SK-N-DZ (cell line): ENCODE measurements around the gene KIFAP3. TPM values are rescaled to one million over a fixed set of nuclear protein-coding genes. Genes with fewer than 3 reads are reported as not detected.
"Not testable (repeated sequence)": the region's sequence is repeated elsewhere in the genome, so short reads cannot be mapped to it uniquely, and the experiment has no call there.

Source experiments
- DNase-seq: peaks from one replicate; pipeline ENCODE4 v3.0.0-alpha.2; 2015; ENCODE audit warnings: low spot score
- polyA plus RNA-seq, 2 experiments: library from polyadenylated mRNA; depleted of rRNA; stranded (reverse); fragments of >200 nt; gene quantifications; 2 replicates each; pipeline ENCODE4 v1.2.3, GENCODE V29; 2014

The KIFAP3 gene
- 31.1 and 41.3 TPM in 2 replicates for polyA plus RNA-seq (2014; cell fraction: cytosol; rRNA removed)
- 22.0 and 24.2 TPM in 2 replicates for polyA plus RNA-seq (2014; cell fraction: nucleus; rRNA removed)

DNA sequence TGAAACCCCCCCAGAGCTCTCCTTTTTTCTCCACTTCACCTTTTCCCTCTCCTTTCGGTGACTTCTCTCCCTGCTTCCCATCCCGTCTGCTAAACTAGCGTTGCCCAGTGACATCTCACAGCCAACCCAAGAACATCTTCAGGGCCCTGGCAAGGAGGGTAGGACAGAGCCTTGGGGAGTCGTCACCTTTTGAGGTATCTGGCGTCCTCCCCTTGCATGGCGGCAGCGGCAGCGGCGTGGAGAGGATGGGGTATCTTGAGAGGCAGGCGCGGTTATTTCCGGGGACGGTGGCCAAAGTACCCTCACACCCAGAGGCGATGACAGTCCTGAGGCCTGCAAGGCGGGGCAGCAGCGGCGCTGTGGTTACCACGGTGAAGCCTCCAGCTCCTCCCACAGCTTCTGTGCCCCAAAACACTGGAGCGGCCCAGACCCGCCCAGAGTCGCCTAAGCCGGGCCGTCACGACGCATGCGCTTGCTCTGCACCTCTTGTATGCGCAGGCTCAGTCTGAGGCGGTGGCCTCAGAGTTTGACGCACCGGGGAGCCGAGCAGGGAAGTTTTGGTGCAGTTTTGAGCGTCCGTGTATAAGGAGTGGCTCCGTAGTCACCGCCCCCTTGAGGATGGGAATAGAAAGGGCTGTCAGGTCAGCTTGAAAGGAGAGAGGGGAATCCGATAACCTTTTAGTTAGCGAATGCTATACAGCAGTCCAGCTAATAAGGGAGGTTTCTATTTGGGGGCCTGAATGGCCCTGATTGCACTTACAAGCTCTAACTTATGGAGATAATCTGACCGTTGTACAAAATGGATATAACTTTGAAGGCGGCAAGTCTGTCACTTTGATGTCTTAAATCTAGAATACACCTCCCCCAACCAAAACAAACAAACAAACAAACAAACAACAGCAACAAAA is at the start of gene KIFAP3:
TSS of gene KIFAP3 (minus strand) at position 446 of the 908 bp plus-strand sequence. CDS start at position 218, 228 bp downstream.
- peak; percentile 98 for DNase-seq

DNA sequence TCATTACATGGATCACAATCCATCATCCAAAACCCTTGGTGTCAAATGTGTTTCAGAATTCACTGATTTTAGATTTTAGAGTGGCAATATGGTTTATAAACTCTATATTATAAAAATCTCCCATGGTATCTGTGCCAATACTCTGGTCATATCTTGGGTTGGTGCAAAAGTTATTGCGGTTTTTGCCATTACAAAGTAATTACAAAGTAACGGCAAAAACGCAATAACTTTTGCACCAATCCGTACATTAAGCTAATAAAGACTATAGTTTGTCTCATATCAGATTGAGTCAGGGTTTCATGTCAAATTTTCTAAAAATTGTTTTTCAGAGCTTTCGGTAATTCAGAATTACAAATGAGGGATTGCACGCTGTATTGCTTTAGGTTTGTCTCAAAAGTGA is 47.9 kb upstream of the KIFAP3 start:
- DNase-seq = no peak

DNA sequence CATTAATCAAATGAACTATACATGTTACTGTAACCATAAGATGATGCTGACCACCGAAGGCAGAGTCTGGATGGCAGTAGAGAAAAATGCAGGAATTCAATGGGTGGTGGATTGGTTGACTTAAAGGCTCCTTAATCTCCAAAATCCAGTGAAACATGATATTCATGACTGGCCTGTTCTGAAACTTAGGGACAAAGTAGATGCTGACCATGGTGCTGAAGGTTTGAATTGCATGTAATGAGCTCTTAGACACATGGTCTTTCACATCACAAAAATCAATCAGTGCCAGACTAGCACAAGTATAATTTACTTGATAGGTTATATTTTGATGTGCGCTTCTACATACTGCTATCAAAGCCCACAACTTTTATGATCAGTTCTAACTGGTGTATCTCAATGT is 40.4 kb upstream of the KIFAP3 start:
- no peak for DNase-seq

DNA sequence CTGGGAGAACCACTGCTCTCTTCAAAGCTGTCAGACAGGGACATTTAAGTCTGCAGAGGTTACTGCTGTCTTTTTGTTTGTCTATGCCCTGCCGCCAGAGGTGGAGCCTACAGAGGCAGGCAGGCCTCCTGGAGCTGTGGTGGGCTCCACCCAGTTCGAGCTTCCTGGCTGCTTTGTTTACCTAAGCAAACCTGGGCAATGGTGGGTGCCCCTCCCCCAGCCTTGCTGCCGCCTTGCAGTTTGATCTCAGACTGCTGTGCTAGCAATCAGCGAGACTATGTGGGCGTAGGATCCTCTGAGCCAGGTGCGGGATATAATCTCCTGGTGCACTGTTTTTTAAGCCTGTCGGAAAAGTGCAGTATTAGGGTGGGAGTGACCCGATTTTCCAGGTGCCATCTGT is 38.6 kb upstream of the KIFAP3 start:
- not testable (repeated sequence) for DNase-seq

DNA sequence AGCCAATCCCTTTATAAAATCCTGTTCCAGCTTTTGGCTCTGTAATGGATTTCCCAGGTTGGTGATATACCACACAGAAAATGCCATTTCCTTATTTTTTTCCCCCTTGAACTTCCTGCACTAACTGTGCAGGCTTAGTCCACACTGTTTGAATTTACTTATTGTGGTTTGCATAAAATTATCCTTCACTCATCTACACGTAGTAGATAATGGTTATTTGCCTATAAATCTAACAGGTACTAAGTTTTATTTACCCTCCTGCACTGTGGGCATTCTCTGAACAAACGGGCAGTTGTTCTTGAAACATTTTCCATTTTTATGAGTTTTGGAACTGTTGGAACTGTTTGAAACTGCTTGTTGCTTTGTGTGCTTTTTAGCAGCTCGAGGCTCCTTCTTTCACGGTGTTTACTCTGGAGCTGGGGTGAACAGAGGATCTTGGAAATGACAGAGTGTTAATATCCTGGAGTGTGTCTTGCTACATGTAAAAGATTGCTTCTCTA is 23.0 kb upstream of the KIFAP3 start:
- no peak for DNase-seq

DNA sequence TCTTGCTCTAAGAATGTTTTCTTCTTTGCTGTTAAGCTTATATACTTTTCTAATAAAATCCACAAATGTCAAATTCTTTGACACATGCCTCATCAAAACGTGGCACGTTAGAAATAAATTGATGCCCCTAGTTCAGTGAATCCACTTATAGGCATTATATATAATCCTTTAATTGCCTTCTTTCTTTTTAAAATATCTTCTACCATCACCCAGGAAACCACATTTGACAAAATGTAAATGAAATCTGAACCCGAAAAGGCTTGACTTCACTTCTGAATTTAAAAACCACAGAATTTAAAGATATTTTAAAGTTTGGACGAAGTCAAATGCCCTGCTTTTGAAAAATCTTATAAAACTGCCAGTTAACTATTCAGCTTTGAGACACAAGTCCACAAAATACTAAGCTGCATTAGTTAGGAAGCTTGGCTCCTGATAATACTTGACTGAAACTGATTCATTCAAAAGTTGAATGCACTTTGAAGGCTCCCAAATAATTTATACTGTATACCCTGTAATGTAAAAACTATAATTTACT is 22.4 kb upstream of the KIFAP3 start:
- DNase-seq = no peak

DNA sequence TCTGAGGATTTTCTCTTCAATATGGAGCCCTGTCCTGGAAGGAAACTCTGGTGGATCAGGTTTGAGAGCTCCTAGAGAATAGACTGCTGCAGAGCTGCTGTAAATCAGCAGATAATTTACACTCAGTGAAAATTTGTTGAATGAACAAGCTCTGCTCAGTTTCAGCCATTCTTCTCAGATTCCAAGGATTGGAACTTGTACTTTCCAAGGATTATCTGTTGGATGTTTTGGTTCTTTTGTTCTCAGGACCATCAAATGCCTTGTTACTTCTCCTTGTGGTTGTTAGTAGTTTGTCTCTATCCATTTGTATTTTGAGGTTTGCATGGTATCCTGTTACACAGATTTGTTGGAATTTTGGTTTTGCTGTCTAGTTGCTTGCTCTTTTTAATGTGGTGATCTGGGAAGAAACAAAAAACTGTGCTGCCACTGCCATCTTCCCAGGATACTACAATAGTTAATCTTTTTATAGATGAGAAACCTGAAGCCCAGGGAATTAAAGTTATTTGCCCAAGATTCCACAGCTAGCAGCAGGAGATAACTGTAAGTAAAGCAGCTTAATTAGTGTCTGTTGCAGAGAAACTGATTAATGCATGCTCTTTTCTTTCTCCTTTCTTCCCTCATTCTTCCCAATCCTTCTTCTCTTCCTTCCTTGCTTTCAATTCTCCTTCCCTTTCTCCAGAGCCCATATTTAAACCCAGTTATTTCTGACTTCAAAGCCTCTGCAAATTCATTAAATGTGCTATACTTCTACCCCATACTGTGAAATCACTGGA is 21.7 kb upstream of the KIFAP3 start:
- DNase-seq = no peak

DNA sequence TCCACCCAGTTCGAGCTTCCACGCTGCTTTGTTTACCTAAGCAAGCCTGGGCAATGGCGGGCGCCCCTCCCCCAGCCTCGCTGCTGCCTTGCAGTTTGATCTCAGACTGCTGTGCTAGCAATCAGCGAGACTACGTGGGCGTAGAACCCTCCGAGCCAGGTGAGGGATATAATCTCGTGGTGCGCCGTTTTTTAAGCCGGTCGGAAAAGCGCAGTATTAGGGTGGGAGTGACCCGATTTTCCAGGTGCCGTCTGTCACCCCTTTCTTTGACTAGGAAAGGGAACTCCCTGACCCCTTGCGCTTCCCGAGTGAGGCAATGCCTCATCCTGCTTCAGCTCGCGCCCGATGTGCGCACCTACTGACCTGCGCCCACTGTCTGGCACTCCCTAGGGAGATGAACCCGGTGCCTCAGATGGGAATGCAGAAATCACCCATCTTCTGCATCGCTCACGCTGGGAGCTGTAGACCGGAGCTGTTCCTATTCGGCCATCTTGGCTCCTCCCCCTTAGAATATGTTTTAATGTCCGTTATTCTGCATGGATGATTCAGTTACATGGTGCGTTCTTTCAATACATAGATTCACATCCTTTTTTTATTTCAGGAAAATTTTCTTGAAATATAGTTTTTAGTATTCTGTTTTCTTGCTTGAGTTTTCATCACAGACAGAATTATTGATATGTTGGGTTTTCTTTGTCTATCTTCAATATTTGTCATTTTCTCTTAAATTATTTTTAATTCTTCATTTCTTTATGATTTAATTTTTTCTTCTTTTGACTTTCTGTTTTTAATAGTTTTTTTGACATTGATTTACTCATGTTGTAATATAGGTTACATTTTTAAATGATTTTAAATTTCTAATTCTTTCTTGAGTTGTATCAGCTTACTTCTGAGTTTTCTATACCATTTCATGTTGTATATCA is 20.5 kb upstream of the KIFAP3 start:
- DNase-seq = not testable (repeated sequence)

DNA sequence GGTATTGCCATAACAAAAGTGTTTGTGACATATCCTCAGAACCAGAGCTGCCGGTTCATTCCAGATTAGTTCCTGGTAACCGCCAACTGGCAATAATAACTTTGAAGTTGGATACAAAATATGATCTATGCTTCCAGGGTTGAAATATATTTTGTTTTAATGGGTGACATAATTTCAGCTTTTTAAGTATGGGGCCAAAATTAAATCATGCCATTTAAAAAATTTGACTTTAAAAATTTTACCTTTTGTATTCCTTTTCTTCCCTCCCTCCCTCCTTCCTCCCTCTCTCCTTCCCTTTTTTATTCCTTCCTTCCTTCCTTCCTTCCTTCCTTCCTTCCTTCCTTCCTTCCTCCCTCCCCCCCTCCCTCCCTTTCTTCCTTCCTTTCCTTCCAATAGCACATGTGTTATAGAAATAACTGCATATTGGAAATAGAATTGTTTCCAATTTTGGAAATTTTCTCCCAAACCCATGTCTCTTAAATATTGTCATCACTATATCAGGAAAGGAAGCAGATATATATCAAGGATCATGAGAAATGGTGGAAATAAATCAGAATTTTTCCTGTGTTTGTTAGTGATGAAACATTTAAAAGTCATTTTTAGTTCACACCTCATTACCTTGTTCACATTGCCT is 12.0 kb upstream of the KIFAP3 start:
- DNase-seq = no peak

DNA sequence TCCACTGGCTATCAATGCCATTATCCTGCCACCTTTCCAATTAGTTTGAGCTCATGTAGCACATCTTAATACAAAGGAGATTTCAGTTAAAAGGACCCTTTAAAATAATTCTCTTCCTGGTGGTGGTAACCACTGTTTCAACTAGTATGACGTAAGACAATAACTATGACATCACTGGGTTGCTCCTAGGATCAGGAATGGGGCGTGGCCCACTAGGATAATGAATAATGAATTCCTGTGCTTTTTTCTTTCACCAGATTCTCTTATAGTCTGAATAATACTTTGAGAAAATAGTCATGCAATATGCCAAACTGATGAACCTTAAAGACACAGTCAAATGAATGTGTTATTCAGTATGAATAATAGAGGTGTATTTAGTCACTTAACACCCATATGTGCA is 10.6 kb upstream of the KIFAP3 start:
- no peak for DNase-seq

DNA sequence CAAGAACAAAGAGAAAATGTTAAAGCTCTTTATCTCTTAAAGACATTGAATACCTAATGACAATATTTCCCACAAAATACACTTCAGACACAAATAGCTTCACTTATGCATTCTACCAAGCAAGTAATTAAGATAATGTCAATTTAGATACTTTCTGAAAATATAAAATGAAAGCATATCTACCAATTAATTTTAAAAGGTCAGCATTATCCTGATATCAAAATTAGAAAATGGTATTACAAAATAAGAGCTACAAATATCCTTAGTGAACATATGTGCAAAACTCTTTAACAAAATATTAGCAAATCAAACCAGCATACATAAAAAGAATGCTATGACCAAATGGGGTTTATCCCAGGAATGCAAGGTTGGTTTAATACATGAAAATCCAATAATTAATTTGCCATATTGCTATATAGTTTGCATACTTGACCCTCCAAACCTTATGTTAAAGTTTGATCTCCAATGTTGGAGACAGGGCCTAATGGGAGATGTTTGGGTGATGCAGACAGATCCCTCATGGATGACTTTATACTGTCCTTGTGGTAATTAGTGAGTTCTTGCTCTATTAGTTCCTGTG is 4.2 kb upstream of the KIFAP3 start:
- no peak for DNase-seq

DNA sequence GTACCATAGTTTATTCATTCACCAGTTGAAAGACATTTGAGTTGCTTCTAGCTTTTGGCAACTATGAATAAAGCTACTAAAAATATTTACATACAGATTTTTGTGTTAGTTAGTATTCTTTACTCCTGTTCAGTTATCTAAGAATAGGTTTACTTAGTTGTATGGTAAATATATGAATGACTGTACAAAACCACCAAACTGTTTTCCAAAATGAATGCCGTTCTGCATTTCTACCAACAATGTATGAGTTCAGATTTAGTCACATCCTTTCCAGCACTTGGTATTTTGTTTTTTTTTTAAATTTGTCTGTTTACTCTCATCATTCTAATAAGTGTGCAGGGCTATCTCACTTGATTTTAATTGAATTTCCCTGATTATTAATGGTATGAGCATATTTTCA is 3.4 kb upstream of the KIFAP3 start:
- DNase-seq = no peak

DNA sequence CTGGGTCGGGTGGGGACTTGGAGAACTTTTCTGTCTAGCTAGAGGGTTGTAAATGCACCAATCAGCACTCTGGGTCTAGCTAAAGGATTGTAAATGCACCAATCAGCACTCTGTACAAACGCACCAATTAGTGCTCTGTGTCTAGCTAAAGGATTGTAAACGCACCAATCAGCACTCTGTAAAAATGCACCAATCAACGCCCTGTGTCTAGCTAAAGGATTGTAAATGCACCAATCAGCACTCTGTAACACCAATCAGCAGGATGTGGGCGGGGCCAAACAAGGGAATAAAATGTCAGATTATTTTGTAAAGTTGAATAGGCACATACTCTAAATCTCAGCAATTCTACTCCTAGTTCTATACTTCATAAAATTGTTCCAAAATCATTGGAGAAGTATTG is 2.5 kb upstream of the KIFAP3 start:
- not testable (repeated sequence) for DNase-seq

DNA sequence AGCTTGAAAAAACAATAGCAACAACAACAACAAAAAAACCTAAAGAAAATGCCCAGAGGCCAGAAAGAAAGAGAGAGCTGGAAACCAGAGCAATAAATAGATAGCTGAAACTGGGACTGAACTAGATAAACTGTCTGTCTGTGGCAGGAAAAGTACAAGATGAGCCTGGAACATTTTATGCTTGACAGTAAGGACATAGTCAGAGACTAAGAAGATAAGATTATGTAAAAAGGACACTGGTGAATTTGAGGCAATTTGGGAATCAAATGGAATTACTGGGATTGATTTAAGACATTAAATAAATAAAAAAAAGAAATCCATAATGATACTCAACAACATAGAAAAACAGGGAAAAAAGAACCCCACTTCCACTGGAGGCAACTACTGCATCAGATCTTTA is 1.7 kb upstream of the KIFAP3 start:
- DNase-seq = peak; percentile 66

DNA sequence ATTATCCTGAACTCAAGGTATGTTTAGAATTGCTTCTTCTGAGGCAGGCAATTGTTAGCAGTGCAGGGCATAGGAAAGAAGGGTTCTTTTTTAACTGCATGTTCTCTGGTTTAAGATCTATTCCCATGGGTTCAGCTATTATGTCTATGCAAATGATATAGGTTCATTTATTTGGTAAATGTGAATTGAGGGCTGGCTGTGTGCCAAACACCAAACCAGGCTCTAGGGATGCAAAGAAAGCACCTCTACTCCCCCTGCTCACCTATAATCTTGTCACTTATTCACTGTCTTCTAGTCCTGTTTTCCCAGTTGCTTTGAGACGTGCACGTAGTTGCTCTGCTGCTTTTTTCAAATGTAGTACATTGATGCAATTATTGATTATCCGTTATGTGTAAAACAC is 691 bp upstream of the KIFAP3 start:
- no peak for DNase-seq

DNA sequence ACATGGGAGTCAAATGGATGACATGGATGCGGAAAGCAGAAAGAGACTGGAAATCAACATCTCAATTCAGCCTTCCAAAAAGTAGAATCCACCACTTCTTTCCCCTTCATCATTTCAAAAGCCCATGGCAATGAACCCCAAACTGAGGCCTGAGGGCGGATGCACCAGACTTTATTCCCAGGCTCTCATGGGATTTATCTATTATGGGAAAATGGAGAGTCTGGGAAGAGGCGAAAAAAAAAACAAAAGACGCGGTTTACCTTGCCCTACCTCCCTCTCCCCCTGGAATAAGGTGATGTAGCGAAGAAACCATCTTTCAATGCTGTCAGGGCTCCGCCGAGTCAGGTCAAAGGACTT is 624 bp downstream of the KIFAP3 start:
- DNase-seq = no peak

DNA sequence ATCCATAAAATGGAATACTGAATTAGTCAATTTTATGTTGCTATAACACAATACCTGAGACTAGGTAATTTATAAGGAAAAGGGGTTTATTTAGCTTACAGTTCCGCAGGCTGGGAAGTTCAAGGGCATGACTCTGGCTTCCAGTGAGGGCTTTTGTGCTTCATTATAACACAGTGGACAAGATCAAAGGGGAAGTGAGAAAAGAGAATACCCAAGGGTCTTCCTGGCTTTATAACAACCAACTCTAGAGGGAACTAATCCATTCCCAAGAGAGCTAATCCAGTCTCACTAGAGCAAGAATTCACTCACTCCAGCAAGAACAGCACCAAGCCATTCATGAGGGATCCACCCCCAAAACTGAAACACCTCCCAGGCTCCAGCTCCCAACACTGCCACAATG is 3.1 kb downstream of the KIFAP3 start:
- no peak for DNase-seq

DNA sequence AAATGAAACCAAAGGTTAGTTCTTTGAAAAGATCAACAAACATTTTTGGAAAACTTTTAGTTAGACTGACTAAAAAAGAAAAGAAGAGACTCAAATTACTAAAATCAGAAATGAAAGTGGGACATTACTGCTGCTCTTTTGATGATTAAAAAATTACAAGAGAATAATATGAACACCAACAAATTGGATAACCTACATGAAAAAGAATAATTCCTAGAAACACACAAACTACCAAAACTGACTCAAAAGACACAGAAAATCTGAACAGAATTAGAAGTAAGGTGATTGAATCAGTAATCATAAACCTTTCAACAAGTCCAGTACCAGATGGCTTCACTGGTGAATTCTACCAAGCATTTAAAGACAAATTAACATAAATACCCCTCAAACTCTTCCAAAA is 5.6 kb downstream of the KIFAP3 start:
- no peak for DNase-seq

DNA sequence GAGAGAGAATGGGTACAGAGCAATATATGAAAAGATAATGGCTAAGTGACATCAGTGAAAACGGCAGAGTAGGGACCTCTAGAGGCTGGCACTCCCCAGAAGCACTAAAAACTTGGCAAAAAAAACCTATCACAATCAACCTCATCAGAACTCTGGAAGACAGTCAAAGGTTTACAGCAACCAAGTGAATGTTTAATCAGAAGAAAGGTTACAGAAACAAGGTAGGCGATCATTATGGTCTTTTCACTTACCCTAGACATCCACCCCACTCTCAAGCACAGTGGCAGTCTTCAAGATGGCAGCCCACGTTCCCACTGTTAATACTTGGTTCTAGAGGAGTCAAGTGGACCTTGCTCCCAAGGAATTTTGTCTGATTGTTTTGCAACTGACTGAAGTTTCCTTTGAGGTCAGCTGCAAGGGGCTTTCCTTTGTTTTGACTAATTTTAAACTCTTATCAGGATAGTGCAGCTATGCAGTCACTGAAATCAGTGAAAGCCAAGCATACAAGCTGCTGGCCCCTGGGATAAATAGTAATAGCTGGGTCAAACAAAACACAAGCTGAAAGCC is 7.2 kb downstream of the KIFAP3 start:
- no peak for DNase-seq

DNA sequence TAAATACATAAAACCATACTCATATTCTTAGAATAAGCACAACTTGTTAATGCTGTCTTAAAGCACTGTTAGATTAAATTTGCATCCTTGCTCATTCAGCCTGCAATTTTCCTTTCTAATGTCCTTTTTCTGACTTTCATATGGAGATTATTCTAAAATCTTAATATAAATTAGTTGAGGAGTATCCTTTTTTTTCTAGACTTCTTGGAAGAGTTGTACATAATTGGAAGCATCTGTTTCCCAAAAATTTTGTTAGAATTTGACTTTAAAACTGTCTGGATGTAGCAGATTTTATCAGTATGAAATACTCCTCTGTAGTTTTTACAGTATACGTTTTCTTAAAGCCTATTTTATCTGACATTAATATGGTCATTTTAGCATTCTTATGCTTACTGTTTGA is 9.7 kb downstream of the KIFAP3 start:
- DNase-seq = no peak
